GM19397 (cell line): Measurements from ENCODE around the gene PSMA6.
"Not testable (repeated sequence)": the region's sequence is repeated elsewhere in the genome, so short reads cannot be mapped to it uniquely, and the experiment has no call there.

Experiments used
- ATAC-seq: cut with Tn5 transposase; IDR thresholded peaks from one replicate; pipeline ENCODE4 v1.9.1; 2021; ENCODE audit warnings: mild to moderate bottlenecking, moderate library complexity; ENCODE audit not compliant: unreplicated experiment

PSMA6 gene

DNA sequence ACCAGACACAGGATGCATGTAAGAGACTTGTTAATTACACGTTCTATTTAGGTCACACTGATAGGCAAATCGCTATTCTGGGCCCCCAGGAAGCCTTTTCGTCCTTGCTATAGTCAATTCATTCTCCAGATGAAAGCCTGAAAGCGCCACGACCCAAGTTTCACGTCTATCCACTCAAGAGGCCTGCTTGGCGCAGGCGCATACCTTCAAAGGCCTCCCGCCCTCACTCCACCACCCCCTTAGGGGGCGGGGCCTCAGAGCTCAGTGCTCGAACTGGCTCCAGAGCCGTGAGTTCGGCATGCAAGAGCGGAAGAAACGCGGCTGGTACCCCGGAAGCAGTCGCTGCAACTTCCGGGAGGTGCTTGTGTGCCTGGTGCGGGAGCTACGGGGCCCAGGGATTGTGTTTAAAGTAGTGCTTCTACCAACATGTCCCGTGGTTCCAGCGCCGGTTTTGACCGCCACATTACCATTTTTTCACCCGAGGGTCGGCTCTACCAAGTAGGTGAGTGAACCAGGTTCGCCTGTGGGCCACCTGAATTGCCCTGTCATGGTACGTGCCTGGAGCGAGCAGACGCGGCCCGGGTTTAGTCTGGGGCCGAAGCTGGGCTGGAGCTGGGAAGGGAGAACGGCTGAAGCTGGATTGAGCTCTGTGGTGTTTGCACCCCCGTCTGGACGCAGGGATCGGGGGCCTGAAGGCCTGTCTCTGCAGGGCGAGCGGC is at the start of gene PSMA6:
Gene PSMA6, plus strand, starts transcription at position 332 of the 719 bp plus-strand sequence. Its CDS starts 95 bp downstream, at position 427.
- peak; percentile 94 for ATAC-seq

DNA sequence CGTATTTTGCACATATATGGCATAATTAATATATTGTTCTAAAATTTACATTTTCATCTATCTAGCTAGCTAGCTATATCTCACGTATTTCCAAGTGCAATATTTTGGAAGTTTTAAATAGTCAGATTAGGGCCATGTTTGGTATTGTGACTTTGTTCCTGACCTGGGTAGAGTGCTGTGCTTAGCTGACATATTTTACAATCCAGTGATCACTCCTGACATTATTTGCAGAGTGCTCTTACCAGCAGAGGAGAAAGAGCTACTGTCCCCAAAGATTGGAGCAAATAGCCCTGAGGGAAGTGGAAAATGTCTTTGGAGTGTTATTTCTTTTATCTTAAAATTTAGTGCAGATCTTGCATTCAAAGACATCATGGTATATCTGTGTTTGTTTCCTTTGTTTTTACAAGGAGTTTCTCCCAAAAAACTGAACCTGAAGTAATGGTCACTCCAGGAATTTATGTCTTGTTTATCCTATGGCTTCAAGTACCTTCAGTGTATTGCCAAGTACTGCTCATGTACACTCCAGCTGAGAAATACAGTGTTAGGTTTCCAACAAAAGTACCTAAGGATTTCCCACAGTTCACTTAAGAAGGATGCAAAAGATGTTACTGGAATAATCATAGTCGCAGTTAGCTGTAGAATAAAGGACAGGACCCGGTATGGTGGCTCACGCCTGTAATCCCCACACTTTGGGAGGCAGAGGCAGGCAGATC is 49.4 kb upstream of the PSMA6 start:
- ATAC-seq: no peak

DNA sequence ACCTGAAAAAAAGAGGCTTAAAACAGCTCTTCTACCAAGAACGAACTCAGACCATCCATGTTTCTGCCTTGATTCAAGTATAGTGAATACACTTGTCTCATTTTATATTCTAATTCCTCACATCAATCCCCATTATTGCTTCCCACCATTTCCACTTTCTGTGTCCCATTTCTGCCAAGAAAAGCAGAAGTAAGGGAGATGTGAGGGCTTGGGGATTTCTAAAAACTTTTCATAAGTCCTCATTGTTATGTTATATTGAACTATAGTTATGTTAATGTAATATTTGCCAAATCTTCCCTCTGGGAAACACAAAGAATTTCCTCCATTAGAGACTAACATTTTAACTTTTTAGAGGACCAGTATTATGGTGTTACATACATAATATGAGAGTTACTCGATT is 48.2 kb upstream of the PSMA6 start:
- ATAC-seq: no peak

DNA sequence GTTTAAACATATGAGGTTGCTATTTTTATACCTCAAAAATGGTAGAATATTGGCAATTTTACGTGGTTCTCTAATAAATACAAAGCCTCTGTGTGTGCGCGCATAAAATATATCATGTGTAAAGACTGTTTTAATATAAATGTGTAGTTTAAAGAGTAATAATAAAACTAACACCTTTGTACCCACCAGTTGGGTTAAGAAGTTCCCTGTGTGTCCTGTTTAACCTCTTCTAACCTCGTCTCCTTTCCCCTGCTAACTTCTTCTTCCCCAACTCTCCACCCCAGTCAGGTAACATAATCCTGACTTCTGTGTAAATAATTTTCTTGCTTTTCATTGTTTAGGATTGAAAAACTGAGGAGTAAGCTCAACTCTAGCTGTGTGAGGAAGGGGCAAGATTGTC is 47.6 kb upstream of the PSMA6 start:
- no peak for ATAC-seq

DNA sequence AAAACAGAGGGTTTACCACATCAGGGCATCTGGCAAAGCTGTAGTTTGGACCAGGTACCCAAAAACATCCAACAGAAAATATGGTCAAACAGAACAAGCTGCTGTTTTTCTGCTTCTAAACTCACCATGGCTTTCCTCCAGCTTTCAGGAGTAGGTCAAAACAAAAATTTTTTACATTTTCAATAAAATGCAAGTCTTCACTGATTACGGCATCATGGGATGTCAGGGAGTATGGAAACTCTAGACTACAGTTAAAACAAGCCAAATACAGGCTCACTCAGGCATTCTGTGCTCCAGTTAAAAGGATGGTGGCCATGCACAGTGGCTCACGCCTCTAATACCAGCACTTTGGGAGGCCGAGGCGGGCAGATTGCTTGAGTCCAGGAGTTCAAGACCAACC is 47.1 kb upstream of the PSMA6 start:
- no peak for ATAC-seq

DNA sequence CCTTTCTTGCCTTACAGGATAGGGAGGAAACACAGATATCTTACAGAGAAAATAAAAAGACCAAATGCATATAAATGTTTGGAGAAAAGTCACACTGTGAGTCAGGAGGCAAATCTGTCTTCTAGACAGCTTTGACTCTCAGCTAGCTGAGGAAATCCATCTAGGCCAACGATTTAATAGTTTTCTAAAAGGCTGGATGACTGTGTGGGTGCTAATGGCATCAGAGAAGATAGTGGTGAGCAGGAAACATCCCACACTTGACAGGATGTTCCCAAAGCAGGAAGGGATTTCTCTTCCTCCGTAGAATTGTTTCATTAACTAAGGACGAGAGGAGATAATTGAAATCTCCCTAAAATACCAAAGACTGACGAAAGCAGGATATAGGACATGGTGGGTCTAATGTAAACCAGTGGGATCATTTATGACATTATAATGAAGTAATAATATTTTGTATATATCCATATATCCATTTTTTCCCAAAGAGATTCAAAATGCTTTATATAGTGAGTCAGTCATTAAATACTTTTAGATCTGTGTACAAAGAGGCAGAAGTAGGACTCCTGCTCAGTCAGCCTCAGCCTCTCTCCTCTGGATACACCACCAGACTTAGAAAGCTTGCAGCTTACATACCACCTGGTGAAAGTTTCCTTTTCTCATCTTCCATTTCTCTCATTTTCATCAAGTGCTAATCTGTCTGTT is 44.3 kb upstream of the PSMA6 start:
- no peak for ATAC-seq

DNA sequence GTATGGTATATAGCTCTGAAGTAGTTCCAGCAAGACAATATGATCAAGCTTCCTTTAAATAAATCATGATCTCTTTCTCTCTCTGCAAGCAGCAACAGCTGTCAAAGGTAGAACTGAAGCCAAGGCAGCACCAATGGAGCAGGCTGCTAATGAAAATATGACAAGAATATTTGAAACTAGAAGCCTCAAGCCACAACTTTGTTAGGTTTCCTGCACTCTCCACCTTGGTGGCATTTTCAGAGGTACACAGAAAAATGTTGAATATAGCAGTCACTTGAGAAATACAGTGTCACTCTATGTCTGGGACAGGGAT is 43.8 kb upstream of the PSMA6 start:
- ATAC-seq: no peak

DNA sequence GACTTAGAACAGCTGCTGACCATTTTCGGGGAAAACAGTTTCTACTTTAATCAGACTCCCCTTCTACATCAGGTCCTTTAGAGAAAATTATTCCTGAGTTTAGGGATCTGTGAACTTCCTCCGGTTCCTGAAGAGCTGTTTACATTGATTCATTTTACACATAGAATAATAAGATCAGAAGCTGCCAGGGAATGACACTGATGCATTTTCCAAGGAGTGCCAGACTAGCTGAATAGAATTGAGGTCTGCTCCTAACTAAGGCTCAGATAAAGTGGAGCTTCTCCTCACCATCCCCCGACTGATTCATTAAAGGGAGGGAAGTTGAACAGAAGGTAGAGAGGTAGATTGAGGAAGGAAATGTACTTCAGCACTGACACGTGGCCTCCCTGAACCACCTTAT is 41.9 kb upstream of the PSMA6 start:
- ATAC-seq: no peak

DNA sequence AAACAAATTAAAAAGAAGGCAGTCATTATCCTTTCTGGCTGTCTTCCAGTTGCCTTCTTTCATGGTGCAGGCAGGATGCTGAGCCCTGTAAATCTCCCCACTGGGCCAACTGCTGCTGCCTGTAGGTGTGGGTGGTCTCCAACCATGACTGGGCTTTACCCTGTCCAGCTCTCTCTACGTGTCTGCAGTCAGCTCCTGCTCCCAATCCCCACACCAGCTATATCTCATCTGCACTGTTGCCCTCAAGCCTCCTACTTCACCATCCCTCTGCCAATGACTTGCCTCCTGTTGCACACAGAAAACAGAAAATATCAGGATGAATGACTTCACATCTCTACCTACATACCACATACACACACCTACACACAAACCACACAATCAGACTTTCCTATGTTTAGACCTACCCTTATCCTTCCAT is 39.7 kb upstream of the PSMA6 start:
- no peak for ATAC-seq

DNA sequence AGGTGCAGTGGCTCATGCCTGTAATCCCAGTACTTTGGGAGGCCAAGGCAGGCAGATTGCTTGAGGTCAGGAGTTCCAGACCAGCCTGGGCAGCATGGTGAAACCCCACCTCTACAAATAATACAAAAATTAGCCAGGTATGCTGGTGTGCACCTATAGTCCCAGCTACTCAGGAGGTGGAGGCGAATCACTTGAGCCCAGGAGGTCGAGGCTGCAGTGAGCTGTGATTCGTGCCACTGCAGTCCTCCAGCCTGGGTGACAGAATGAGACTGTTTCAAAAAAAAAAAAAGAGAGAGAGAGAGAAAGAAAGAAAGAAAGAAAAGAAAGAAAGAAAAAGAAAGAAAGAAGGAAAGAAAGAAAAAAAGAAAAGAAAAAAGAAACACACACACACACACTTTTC is 39.1 kb upstream of the PSMA6 start:
- not testable (repeated sequence) for ATAC-seq

DNA sequence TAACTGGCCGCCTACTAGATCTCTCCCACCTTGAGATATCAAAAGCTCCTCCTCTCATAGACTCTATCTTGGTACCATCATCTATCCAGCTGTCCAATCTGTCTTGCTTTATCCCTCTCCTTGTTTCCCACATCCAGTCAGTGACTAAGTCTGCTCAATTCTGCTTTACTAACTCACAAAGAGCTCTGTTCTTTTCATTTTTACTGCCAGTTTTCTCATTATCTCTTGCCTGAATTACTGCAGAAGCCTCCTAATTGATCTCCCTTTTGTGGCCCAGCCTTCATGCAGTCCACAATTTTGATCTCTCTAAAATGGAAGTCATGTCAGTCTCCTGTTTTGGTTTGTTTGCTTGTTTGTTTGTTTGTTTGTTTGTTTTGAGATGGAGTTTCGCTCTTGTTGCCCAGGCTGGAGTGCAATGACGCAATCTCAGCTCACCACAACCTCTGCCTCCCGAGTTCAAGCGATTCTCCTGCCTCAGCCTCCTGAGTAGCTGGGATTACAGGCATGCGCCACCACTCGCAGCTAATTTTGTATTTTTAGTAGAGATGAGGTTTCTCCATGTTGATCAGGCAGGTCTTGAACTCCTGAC is 38.1 kb upstream of the PSMA6 start:
- not testable (repeated sequence) for ATAC-seq

DNA sequence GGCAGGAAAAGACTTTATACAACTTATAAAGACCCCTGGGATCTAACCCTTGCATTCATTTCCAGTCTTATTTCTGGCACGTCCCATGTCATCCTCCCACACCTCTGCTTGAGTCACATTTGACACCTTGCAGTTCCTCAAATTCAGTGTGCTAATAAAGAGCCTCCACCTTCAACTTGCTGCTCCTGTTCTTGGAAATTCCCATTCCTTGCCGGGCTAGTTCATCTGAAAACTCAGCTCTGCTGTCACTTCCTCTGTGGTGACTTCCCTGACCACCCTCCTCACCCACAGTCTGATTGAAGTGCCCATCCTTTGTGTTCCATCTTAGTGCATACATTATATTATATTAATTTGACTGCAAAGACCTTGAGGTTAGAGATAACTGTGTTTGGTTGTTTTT is 37.4 kb upstream of the PSMA6 start:
- no peak for ATAC-seq

DNA sequence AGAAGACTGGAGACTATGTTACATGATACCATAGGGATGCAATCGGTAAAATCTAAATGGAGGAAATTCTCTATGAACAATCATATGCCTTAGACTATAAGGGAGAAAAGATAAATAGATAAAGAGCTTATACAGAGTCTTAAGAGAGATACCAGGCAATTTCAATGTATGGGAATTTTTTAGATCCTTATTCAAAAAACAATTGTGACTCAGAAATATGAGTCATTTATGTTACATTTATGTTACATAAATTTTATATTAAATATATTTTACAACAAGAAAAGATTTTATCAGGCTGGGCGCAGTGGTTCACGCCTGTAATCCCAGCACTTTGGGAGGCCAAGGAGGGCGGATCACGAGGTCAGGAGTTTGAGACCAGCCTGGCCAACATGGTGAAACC is 36.5 kb upstream of the PSMA6 start:
- no peak for ATAC-seq

DNA sequence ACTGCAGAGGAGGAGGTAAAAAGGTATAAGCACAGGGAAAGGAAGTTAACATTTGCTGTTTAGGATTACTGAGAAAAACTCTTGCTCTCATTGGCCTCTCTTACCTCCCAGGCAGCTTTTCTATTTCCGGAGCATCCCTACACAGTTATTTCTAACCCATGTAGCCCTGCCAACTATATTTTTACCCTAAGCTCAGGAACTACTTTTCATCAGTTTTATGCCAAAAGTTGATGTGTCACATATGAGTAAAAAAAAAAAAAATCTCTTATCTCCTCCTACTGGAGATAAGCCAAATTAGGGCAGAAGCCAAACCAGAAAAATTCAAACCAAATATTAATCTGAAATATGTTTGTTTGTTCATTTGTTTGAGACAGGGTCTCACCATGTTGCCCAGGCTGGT is 34.4 kb upstream of the PSMA6 start:
- no peak for ATAC-seq

DNA sequence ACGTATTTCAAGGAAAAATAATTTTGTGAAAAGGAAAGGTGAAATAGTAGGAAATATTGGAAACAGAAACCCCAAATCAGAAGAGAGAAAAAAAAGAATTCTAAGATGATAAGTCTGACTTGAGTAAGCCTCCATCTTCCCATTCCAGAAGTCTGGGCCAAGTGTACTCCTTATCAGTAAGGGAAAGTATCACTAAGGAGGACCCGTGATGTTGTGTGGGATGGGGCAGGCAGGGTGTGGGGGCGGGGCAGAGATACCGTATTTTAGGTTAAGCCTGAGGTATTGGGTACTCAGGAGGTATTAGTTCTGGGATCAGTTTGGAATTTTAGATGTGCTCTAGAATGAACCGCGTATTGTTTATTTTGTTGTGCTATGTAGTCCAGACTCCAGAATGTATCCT is 33.8 kb upstream of the PSMA6 start:
- no peak for ATAC-seq

DNA sequence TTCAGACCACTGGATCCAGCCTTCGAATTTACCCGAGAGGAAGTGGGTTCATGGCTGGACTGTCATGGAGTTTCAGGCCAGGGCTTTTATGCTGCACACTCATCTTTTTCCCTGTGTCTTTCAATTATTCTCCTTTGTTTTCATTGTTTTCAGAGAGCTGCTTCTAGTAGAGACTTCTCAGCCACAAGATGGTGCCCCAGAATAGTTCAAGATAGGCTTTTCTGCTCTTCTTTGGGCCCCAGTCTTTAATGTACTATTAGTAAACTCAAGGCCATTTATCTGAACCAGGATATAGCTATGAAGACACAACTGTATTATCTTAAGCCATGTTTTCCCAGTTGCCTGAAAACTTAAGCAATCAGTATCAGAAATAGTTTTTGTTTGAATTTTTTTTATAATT is 30.4 kb upstream of the PSMA6 start:
- ATAC-seq: no peak

DNA sequence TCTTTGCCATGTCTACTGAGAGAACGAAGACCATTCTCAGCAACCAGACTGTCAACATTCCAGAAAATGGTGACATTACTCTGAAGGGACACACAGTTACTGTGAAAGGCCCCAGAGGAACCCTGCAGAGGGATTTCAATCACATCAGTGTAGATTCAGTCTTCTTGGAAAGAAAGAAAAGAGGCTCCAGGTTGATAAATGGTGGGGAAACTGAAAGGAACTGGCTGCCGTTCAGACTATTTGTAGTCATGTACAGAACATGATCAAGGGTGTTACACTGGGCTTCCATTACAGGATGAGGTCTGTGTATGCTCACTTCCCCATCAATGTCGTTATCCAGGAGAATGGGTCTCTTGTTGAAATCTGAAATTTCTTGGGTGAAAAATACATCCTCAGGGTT is 29.7 kb upstream of the PSMA6 start:
- no peak for ATAC-seq

DNA sequence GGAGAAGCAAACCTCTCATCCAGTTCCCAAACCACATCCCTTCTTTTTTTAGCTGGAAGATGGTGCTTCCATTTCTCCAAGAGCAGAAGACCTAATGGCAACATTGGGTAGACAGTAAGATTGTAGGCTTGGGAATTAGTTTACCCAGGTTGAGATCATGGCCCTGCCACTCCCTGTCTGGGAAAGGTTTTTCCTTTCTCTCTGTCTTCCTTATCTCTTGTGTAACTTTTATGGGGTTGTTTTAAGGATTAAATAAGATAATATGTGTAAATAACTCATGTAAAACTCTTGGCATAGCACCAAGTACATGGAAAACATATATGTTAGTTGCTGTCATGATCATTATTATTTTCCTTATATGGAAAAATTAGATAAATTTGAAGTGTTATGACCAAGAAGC is 23.2 kb upstream of the PSMA6 start:
- ATAC-seq: no peak

DNA sequence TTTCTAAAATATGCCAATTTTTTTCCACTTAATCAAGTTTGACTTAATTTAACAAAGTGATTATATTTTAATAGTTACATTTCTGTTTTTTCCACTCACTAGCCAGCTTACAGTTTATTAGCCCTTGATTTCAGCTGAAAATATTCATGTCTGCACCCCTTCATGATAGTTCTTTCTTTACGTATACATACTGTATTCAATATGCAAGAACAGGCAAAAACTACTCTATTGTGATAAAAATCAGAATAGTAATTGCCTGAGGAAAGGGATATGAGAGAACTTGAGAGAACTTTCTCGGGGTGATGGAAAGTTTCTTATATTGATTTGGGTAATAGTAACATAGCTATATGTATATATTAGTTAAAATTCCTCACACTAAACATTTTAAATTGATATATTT is 17.4 kb upstream of the PSMA6 start:
- no peak for ATAC-seq

DNA sequence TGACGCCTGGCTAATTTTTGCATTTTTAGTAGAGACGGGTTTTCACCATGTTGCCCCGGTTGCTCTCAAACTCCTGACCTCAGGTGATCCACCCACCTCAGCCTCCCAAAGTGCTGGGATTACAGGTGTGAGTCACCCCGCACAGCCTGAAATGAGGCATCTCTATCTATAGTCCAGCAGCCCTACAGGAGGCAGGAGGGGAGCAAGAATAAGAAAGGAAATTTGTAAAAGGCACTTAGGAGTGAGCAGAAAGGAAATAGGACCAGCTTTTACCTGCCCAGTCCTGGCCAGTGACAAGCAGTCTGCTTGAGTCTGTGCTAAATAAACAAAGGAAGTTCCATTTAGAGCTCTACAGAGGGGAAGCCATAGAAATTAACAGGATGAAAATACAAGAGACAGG is 15.0 kb upstream of the PSMA6 start:
- ATAC-seq: no peak

DNA sequence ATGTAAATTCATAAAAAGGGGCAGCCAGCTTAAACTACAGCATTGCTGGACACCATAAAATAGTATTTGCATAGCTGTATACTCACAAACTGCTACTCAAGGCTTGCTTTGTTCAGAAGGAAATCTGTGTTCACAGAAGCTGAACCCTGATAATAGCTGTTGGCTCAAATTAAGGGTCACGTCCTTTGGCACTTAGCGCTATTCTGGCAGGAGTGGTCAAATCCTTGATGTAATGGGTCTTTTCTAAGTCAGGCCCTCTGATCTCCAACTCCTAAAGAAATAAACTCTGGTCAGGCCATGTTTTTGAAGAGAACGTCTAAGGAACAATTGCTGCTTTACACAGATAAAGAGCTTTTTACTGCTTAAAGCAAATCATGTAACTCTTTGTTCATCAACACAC is 12.8 kb upstream of the PSMA6 start:
- ATAC-seq: no peak

DNA sequence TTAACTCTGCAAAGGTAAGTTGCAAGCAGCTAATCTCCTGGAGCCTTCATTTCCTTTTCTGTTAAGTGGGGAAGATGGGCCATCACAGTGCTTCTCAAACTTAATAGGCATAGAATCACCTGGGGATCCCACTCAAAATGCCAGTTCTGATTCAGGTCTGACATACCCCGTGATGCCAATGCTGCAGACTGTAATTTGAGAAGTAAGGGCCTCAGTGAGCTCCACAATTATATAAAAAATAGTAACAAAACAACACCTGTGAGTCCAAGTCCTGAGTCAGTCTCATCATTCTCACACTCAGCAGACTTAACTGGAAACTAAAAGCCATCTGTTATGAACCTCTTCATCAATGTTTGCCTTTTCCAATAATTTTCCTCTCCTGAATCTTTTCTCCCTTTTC is 10.8 kb upstream of the PSMA6 start:
- no peak for ATAC-seq
